Measurements from ENCODE around the gene PFKFB4. TPM values are rescaled to one million over a fixed set of nuclear protein-coding genes. Genes with fewer than 3 reads are reported as not detected.

Gene PFKFB4
- total RNA-seq, 1 donor from 2014 or later, result 19.9 TPM

- Mint-ChIP-seq H3K27me3 (ENCODE audit: low read depth) (no peaks in the 10 kb centered on the region), H3K9me3 (ENCODE audit: low read depth) (no peaks in the 10 kb centered on the region), H3K36me3 (ENCODE audit: low read depth) (peaks cover 14% of the 10 kb centered on the region), H3K4me1 (ENCODE audit: low read depth) (peaks cover 24% of the 10 kb centered on the region), H3K4me3 (ENCODE audit: unreplicated experiment) (peak overlapping the region; percentile 100), H3K27ac (ENCODE audit: unreplicated experiment) (peak overlapping the region; percentile 100)
- DNase-seq (ENCODE audit: low spot score), result peak; percentile 93
- peak; percentile 68 for TF ChIP-seq CTCF (IDR thresholded peaks at IDR 0.05)
Measured at GRCh38 chr3:48472923-48473616, 83.5 kb downstream of the PFKFB4 start.

- Mint-ChIP-seq H3K9me3 (ENCODE audit: low read depth) (no peaks in the 10 kb centered on the region), H3K27me3 (ENCODE audit: low read depth) (no peaks in the 10 kb centered on the region), H3K4me3 (ENCODE audit: unreplicated experiment) (peak overlapping the region; percentile 100), H3K36me3 (ENCODE audit: low read depth) (peaks cover 19% of the 10 kb centered on the region), H3K4me1 (ENCODE audit: low read depth) (peaks cover 28% of the 10 kb centered on the region), H3K27ac (ENCODE audit: unreplicated experiment) (peak overlapping the region; percentile 100)
- DNase-seq (ENCODE audit: low spot score), result no peak
- no peak for TF ChIP-seq CTCF (IDR thresholded peaks at IDR 0.05)
Measured at GRCh38 chr3:48472673-48472922, 84.0 kb downstream of the PFKFB4 start.

- peaks cover 52% of the 10 kb centered on the region for H3K4me1 Mint-ChIP-seq (ENCODE audit: low read depth)
- peaks cover 19% of the 10 kb centered on the region for H3K36me3 Mint-ChIP-seq (ENCODE audit: low read depth)
- no peaks in the 10 kb centered on the region for H3K27me3 Mint-ChIP-seq (ENCODE audit: low read depth)
- DNase-seq (ENCODE audit: low spot score), result no peak
- H3K9me3 Mint-ChIP-seq (ENCODE audit: low read depth), result no peaks in the 10 kb centered on the region
- H3K27ac Mint-ChIP-seq (ENCODE audit: unreplicated experiment), result peak overlapping the region; percentile 66
- TF ChIP-seq CTCF (IDR thresholded peaks at IDR 0.05), result no peak
- H3K4me3 Mint-ChIP-seq (ENCODE audit: unreplicated experiment), result no peak overlapping the region
Measured at GRCh38 chr3:48470286-48470685, 86.3 kb downstream of the PFKFB4 start.

GRCh38 chr3:48469046-48469915, 87.3 kb downstream of the PFKFB4 start:
- no peaks in the 10 kb centered on the region for H3K27me3 Mint-ChIP-seq (ENCODE audit: low read depth)
- TF ChIP-seq CTCF (IDR thresholded peaks at IDR 0.05), result no peak
- H3K4me1 Mint-ChIP-seq (ENCODE audit: low read depth), result peaks cover 57% of the 10 kb centered on the region
- peaks cover 19% of the 10 kb centered on the region for H3K36me3 Mint-ChIP-seq (ENCODE audit: low read depth)
- no peaks in the 10 kb centered on the region for H3K9me3 Mint-ChIP-seq (ENCODE audit: low read depth)
- H3K4me3 Mint-ChIP-seq (ENCODE audit: unreplicated experiment), result no peak overlapping the region
- no peak for DNase-seq (ENCODE audit: low spot score)
- H3K27ac Mint-ChIP-seq (ENCODE audit: unreplicated experiment), result peak overlapping the region; percentile 65

- Mint-ChIP-seq H3K9me3 (ENCODE audit: low read depth) (no peaks in the 10 kb centered on the region), H3K4me3 (ENCODE audit: unreplicated experiment) (peak overlapping the region; percentile 1), H3K36me3 (ENCODE audit: low read depth) (peaks cover 19% of the 10 kb centered on the region), H3K4me1 (ENCODE audit: low read depth) (peaks cover 54% of the 10 kb centered on the region), H3K27me3 (ENCODE audit: low read depth) (no peaks in the 10 kb centered on the region), H3K27ac (ENCODE audit: unreplicated experiment) (peak overlapping the region; percentile 100)
- no peak for DNase-seq (ENCODE audit: low spot score)
- TF ChIP-seq CTCF (IDR thresholded peaks at IDR 0.05), result no peak
Measured at GRCh38 chr3:48468329-48468731, 88.3 kb downstream of the PFKFB4 start.

Small RNA genes within 50 kb of the gene (microRNA-seq; reads per million reads assigned to microRNA genes)
- gene MIR6823 (ENCODE audit: borderline number of aligned reads) (not detected), gene MIR711 (ENCODE audit: borderline number of aligned reads) (not detected)

Other genes starting within 250 kb of the PFKFB4 start
- gene SPINK8, start 223.1 kb downstream of the PFKFB4 start, total RNA-seq, result not detected in 3 replicates
- not detected in 3 replicates for gene FBXW12, start 184.6 kb downstream of the PFKFB4 start, total RNA-seq
- 63.2 to 115 TPM (median 108 TPM) in 3 replicates for gene PLXNB1, start 126.7 kb downstream of the PFKFB4 start, total RNA-seq
- 13.3 to 25.8 TPM (median 23.9 TPM) in 3 replicates for gene CCDC51, start 116.7 kb downstream of the PFKFB4 start, total RNA-seq
- gene TMA7, start 116.5 kb downstream of the PFKFB4 start, total RNA-seq, result 184 to 243 TPM (median 184 TPM) in 3 replicates
- gene ATRIP, start 110.1 kb downstream of the PFKFB4 start, total RNA-seq, result 8.7 to 10.7 TPM (median 8.8 TPM) in 3 replicates
- gene SHISA5, start 52.6 kb downstream of the PFKFB4 start, total RNA-seq, result 162 to 188 TPM (median 188 TPM) in 3 replicates
- 1.6 to 3.4 TPM (median 3.3 TPM) in 3 replicates for gene UCN2, start 7.0 kb upstream of the PFKFB4 start, total RNA-seq
- 15.9 to 36.6 TPM (median 36.5 TPM) in 3 replicates for gene COL7A1, start 38.5 kb upstream of the PFKFB4 start, total RNA-seq
- gene UQCRC1, start 52.8 kb upstream of the PFKFB4 start, total RNA-seq, result 223 to 258 TPM (median 233 TPM) in 3 replicates
- gene TMEM89, start 65.0 kb upstream of the PFKFB4 start, total RNA-seq, result 0.70 TPM in 1 of 3 replicates, not detected in the others
- 66.8 to 70.5 TPM (median 69.3 TPM) in 3 replicates for gene SLC26A6, start 78.7 kb upstream of the PFKFB4 start, total RNA-seq
- gene CELSR3, start 106.1 kb upstream of the PFKFB4 start, total RNA-seq, result 9.6 to 11.4 TPM (median 10.5 TPM) in 3 replicates
- gene NCKIPSD, start 129.1 kb upstream of the PFKFB4 start, total RNA-seq, result 24.0 to 27.2 TPM (median 24.7 TPM) in 3 replicates
- gene IP6K2, start 160.4 kb upstream of the PFKFB4 start, total RNA-seq, result 68.8 to 109 TPM (median 72.3 TPM) in 3 replicates